PFSK-1 (cell line): ENCODE data around the gene EHF.

Source experiments
- FOXP2 ChIP-seq: optimal IDR thresholded peaks from 2 replicates; pipeline ENCODE3; 2011; ENCODE audit warnings: borderline replicate concordance, control low read depth, inconsistent platforms; ENCODE audit not compliant: insufficient read depth; ENCODE audit errors: extremely low read length, extremely low read depth
- SIN3A ChIP-seq: IDR thresholded peaks from 2 replicates; pipeline ENCODE4 v1.6.1; 2012; ENCODE audit warnings: mild to moderate bottlenecking, low read length, moderate library complexity, borderline replicate concordance; ENCODE audit not compliant: insufficient read depth
- TAF1 ChIP-seq: IDR thresholded peaks from 2 replicates; pipeline ENCODE4 v1.6.1; 2012; ENCODE audit warnings: low read length, control low read depth, borderline replicate concordance; ENCODE audit not compliant: insufficient read depth

DNA sequence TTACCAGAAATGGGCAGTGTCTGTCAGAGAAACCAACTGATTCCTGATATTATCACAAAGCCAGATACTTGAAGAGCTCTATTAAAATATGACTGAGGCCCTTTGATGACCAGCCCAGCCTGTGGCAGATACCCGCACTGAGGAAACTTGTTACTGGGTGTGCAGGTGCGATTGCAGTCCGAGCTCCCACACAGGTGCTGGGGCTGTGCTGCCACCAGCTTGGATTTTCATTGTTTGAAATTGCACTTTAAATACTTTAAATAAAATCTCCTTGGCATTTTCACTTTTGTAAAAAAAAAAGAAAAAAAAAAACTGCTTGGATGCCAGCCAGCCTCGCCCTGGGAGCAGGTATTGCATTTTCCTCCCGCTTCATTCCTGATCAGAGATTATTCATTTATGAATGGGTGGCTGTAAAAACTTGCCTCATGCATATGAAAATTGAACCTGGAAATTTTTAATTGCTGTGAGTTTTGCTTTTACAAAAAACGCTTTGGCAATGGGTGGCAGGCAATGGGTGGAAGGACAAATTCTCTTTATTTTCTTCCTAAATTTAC, 21.2 kb downstream of the EHF start:
- no peak for TF ChIP-seq FOXP2
- no peak for TF ChIP-seq SIN3A
- no peak for TF ChIP-seq TAF1
